ENCODE measurements around the gene OTOG.

The OTOG gene

DNA sequence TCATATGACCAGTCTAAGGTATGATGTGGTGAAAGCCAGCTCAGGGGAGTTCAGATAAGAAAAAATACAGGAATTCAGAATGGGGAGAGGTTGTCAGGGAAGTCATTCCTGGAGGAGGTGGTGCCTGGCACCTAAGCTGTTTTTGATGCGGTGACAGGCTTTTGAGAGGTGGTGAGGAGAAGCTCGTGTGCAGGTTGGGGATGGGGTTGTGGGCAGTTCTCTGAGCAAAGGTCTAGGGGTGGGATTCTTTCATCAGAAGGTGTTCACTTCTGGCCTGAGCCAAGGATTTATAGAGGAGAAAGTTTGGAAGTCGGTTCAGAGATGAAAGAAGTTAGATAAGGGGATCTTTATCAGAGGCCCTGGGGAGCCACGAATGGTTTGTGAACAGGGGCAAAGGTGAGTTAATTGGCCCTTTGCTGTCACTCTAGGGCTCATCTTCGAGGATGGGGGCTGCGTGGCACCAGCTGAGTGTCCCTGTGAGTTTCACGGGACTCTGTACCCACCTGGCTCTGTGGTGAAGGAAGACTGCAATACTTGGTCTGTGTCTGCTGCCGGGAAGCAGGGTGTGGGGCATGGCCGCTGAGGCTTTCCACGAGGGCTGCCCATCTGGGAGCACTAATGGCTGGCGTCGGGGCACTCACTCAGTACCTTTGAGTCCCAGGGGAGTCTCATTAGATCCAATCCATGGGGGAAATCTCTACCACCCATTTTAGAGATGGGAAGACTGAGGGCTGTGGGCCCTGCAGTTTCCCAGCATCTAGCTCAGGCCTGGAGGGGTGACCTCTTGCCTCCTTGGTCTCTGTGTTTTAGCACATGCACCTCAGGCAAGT is 13.4 kb downstream of the OTOG start:
- no peak for DNase-seq (ENCODE audit: low read depth in 1 of 2, low spot score in 1 of 2)

DNA sequence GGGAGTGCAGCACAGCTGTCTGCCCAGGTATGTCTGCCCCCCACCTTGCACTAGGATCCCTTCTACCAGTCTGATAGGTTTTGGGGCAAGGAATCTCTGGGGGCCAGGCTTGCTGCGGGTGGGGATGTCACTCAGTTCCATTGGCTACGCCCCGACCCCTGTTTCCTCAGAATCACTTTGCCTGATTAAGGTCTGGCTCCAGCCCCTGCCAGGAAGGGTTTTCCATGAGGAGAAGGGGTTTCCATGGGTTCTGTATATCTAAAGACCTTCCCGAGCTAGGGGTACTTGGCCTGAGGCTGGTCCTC is 14.0 kb downstream of the OTOG start:
- DNase-seq (ENCODE audit: low read depth in 1 of 2, low spot score in 1 of 2) = no peak

DNA sequence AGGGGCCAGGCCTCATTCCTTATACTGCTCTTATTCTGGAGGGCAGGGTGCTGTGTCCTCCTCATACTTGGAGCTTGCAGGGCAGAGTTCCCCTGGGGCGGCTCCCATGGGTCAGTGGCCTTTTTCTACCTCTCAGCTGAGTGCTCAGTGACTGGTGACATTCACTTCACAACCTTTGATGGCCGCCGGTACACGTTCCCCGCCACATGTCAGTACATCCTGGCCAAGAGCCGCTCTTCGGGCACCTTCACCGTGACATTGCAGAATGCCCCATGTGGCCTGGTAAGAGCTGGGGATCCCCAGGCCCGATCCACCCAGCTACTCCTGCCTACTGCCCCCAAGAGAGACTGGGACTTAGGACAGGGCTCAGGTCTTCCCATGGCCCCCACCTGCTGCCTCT is 14.5 kb downstream of the OTOG start:
- no peak for DNase-seq (ENCODE audit: low read depth in 1 of 2, low spot score in 1 of 2)

DNA sequence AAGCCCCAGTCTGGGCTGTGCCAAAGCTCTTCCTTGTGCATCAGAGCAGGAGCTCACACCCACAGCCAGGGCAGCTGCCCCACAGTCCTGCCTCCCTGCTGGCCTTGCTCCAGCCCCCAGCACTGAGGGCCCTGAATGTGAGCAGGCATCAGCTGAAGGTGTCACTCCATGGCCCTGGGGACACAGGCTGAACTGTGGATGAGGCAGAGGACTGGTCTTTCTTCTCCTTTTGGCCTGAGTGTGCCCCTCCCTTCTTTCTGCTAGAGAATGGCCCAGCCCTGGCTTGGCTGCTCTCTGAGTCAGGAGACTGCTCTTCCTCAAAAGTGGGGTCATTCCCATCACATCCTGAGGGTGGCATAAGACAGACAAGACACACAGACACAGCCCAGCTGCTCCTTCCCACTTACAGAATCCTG is 16.2 kb downstream of the OTOG start:
- no peak for DNase-seq (ENCODE audit: low read depth in 1 of 2, low spot score in 1 of 2)

DNA sequence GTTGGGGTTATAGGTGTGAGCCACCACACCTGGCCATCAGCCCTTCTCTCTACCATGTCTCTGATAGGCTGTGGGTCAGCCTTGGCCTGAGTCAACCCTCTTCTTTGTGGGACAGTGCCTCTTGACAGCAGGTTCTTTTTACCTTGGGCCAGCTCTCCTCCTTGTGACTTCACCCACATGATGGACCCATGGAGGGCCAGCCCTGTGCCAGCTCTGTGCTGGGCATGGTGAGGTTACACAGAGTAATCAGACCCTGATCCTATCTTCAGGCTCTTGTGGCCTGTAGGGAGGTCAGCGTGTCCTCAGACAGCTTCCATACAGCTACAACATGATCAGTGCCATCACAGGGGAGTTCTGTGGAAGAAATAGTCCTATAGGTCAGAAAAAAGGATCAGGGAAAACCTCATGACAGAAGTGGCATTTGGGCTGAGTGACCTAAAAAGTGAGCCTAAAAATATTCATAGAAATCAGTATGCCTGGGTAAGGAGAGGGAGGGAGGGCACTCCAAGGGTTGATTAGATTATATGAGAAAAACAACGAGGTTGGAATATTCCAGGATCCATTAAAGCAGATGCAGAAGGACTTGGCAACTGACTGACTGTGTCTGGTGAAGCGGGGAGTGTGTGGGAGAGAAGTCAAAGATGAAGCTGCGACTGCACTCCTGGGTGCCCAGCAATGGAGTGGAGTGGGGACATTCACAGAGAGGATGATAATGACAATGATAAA is 17.1 kb downstream of the OTOG start:
- no peak for DNase-seq (ENCODE audit: low read depth in 1 of 2, low spot score in 1 of 2)

DNA sequence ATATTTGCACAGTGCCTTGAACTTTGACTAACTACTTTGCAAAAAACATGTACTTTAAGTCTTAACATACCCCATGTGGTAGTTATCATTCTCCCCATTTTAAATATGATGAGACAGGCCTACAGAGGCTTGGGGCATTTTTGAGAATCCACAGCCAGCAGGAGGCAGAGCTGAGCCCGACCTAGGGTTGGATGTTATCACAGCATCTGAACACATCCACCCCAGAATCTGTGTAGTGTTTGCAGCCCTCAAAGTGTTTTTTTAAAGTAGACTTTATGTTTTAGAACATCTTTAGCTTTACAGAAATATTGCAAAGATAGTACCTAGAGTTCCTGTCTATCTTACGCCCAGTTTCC is 17.6 kb downstream of the OTOG start:
- no peak for DNase-seq (ENCODE audit: low read depth in 1 of 2, low spot score in 1 of 2)

DNA sequence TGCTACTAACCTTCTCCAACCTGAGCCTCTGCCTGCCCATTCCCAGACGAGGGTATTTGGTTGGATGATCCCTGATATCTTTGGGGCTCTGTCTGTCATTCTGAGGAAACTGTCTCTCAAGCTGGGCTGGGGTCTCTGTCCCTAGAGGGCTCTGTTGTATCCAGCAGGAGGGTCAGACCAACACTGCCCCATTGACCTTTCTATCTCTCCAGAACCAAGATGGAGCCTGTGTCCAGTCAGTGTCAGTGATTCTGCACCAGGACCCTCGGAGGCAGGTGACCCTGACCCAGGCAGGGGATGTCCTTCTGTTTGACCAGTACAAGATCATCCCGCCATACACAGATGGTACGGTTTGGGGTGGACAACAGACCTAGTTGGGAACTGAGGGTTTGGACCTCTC is 21.9 kb downstream of the OTOG start:
- DNase-seq (ENCODE audit: low read depth in 1 of 2, low spot score in 1 of 2) = no peak

DNA sequence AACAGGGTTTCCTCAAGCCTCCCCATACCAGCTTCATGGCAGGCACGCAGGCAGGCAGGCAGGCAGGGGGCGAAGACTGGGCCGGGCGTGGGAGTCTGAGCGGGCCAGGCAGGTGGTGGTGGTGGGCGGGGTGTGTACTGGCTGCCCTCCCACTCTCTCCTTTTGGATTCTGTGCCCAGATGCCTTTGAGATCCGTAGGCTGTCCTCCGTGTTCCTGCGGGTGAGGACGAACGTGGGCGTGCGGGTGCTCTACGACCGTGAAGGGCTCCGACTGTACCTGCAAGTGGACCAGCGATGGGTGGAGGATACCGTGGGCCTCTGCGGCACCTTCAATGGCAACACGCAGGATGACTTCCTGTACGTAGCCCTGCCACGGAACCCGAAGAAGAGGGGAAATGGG is 23.0 kb downstream of the OTOG start:
- DNase-seq (ENCODE audit: low read depth in 1 of 2, low spot score in 1 of 2) = no peak

DNA sequence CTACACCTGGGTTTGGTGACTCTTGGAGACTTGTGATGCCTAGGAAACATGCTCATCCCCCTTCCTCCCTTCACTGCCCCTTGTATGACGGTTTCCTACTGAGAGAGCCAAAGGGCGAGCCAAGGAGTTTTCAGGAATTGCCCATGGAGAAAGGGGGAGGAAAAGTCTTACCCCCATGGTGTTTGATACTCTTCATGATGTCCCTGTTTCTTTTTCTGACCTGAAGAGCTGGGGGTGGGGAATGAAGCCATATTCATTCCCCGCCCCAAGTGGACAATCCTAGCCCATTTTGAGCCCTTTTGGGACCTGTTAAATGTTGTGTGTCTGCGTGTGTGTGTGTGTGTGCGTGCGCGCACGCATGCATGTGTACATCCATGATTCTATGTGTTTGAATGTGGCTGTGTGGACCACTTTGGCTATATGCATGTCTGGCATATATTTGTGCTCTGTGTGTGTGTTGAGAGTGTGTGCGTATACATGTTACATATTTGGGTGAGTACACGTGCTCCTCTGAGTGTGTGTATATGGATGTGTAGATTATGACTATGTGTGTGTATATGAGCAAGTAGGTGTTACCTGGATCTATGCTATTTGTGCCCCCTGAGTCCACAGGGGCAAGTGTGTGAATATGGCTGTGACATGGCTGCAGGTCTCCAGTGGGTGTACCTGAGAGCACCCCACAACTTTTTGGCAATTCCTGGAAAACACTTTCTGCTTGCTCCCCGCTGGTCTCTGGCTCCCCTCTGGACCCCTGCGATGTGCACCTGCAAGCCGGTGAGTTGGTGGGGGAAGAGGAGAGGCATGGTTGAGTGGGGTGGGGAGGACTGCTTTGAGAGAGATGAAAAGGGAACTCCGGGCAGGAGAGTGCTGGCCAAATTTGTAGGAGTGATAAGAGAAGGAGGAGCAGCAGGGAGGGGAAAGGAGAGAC is 24.6 kb downstream of the OTOG start:
- no peak for DNase-seq (ENCODE audit: low read depth in 1 of 2, low spot score in 1 of 2)

DNA sequence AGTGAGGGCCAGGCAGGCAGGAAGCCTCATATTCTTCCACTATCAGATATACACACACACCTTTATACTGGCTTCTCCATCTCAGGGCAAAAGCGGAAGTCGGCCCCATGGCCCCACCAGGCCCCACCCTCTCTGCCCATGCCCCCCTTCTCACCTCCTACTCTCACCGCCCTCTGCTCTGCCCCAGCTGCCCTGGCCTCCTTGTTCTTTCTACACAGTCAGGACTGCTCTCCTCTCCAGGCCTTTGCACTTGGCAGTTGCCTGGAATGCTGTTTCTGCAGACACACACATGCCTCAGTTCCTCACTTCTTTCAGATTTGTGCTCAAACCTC is 25.3 kb downstream of the OTOG start:
- no peak for DNase-seq (ENCODE audit: low read depth in 1 of 2, low spot score in 1 of 2)

DNA sequence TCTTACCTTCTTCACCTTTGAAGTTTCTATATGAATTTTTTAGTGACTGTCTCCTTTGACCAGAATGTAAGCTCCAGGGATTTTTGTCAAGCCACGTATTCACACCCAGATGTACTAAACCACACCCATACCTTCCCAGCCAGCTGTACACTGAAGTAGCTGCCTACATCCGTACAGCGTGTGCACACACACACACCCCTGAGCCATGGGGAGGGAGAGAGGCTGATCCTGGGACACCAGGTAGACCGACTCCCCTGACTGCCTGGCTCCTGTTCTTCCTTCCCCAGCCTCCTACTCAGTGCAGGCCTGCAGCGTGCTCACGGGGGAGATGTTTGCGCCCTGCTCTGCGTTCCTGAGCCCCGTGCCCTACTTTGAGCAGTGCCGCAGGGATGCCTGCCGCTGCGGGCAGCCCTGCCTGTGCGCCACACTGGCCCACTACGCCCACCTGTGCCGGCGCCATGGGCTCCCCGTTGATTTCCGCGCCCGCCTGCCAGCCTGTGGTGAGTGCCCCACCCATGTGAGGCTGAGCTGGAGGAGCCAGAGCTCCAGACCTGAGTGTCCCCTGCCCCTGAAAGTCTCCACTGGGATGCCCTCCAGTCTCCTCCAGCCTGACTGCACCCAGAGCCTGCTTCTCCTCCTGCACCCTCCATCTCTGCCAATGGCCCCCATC is 25.9 kb downstream of the OTOG start:
- no peak for DNase-seq (ENCODE audit: low read depth in 1 of 2, low spot score in 1 of 2)

DNA sequence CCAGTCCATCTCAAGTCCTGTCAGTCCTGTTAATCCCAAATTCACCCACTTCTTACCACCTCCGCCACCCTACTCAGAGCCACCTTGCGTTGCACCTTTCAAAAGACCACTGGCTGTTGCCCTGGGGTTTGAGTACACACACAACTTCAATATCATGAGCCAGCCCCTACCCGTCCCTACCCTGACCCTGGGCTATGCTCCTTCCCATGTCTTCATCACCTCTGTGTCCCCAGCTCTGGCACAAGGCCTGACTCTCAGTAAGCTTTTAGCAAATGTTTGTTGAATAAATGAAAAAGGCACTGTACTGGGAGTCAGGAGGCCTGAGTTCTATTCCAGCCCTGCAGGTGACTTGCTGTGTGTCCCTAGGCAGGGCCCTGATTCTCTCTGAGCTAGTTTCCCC is 26.5 kb downstream of the OTOG start:
- DNase-seq (ENCODE audit: low read depth in 1 of 2, low spot score in 1 of 2) = no peak

DNA sequence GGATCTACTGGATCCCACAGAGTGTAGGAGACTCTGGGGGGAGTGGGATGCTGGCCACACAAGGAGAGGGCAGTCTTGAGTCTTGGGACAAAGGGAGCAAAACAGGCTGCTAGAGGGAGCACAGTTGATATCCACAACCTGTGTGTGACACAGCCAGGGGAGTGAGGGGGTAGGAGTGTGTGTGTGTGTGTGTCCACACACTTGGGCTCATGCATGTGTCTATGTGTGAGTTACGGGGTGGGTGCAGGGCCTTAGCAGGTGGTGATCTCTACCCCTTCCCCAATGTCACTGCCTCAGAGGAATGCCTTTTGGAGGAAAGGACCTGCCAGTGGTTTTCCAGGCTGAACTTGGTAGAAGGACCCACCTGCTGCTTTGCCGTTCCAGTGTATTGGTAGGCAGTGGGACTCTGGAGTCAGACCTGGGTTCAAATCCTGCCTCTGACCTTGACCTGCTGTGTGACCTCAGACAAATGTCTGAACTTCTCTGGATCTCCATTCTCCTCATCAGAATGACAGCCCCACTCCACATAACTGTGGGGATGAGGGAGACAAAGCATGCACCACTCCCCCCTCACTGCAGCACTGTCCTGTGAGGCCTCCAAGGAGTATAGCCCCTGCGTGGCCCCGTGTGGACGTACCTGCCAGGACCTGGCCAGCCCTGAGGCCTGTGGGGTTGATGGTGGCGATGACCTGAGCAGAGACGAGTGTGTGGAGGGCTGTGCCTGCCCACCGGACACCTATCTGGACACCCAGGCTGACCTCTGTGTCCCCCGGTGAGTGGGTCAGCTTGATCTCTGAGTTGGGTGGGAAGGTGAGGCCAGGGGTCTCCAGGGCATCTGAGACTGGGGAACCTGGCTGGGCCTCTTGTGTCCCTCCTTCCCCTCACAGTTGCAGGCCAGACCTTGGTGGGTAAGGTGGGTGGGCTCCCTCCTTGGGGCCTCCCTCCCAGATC is 27.4 kb downstream of the OTOG start:
- DNase-seq (ENCODE audit: low read depth in 1 of 2, low spot score in 1 of 2) = no peak

DNA sequence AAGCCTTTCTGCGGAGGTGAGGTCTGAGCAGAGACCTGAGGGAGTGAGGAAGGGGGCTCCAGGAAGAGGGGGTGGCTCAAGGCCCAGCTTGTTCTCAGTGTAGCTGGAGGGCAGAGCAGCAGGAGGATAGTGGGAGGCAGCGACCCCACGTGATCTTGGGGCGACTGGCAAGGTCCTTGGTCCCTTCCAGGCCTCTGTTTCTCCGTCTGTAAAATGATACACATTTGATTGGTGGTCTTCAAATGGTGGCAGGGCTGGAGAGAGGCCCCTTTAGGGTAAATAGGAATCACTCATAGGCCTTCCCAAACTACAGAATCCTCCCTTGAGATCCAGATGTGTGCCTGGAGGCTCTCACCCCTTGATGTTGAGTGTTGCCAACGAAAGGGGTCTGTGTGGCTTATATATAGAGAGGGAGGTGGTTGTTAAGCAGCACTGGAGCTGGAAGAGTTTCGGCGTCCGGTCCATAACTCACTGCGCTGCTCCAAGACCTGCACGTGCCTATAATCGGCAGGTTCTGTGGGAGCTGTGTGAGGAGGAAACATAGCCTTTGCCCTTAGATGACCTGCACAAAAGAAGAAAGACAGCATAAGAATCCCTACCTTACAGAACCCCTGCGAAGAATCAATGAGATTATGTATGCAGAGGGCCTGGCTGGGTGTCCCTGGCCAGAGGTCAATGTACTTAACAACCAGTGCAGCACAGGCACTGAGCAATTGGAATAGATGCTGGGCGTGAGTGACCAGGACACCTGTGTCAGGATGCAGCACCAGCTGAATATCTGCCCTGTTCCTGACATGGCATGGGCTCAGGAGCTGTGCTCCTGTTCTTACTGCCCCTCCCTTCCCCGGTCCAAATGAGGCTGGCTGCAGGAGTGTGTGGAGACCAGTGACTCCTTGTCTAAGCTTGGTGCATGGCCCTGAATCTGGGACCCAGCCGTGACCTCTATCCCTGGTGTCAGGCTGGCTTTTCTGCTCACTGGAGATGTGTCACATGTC is 28.7 kb downstream of the OTOG start:
- no peak for DNase-seq (ENCODE audit: low read depth in 1 of 2, low spot score in 1 of 2)

DNA sequence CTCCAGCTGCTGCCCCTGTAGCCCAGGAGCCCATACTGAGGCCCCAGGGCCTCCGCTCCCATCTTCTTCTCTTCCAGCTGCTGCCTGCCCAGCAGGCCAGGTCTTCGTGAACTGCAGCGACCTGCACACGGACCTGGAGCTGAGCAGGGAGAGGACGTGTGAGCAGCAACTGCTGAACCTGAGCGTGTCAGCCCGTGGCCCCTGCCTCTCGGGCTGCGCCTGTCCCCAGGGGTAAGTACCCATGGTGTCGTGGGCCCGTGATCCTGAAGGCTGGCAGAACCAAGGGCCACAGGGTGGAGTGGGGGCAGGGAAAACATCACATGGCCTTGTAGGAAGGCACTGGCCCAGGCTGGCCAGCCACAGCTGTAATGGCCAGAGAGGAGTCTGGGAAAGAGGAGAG is 31.2 kb downstream of the OTOG start:
- no peak for DNase-seq (ENCODE audit: low read depth in 1 of 2, low spot score in 1 of 2)

DNA sequence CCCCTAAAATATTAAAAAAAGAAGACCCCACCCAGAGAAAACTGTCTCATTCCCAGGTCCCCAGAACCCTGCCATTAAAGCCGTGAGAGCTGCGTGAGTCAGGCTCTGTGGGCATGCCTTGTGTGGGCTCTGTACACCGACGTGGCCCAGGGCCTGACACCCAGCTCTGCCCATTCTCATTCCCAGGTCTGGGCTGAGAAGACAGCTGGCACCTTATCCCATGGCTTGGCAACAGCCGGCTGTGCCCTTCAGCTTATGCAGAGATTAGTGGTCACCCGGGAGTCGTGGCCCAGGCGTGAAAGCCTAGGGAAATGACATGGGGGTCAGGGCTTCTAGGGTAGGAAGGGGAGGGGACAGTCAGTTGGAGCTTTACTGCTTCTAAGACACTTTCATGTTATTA is 31.9 kb downstream of the OTOG start:
- no peak for DNase-seq (ENCODE audit: low read depth in 1 of 2, low spot score in 1 of 2)

DNA sequence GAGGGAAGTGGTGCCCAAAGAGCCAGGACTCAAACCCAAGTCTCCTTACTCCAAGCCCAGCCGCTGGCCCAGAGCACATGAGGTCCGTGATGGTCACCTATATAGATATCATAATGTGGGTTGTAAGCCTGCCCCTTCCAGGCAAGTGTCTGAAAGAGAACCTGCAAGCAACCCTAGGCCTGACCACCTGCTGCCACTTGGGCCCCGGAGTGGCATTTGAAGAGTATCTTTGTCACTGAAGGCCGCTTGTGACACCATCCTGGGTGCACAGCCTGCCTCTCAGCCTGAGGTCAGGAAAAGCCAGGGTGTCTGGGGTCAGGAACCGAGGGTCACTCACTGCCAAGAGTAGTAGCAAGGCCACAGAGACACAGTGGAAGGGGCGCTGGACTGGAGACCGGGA is 32.4 kb downstream of the OTOG start:
- no peak for DNase-seq (ENCODE audit: low read depth in 1 of 2, low spot score in 1 of 2)

DNA sequence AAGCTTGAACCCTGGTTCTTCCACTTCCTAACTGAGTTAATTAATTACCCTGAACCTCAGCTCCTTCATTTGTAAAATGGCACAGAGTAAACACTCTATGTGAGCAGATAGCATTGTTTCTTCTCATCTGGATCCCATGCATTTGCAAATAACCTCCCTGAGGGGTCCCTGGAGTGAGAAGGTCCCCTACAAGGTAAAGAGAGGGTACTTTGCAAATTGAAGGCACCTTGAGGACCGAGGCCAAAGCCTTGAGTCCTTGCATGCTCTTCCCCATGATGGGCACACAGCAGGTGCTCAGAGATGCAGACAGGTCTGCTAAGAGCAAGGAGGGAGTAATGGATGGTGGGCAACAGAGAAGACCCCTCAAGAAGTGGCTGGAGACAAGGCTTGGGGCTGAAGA is 33.2 kb downstream of the OTOG start:
- DNase-seq (ENCODE audit: low read depth in 1 of 2, low spot score in 1 of 2) = no peak

DNA sequence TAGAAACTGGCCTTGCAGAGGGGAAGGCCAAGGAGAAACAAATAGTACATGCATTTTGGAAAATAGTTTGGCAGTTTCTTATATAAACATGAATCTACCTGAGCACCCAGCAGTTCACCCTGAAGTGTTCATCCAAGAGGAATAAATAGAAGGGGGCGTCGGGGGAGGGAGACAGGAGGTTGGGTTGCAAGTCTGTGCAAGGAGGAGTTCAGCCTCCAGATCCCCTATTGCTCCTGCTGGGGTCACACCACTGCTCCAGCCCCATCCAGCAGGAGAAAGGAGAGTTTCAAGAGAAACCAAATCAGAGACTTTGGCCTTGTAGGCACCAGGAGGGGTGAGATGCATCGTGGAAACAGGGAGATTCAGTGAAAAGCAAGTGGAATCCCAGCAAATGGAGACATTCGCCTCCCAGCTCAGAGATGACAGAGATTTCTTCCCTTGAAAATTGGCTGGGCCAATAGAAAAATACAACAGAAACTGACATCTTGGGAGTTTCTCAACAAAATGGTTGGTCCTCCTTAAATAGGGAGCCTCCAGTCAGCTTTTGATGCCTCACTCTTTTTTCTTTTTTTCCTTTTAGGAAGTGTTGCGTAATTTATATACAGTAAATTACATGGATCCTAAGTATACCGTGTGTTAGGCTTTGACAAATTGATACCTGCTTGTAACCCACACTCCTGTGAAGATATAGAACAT is 34.1 kb downstream of the OTOG start:
- no peak for DNase-seq (ENCODE audit: low read depth in 1 of 2, low spot score in 1 of 2)
